CD14-positive monocyte (primary cell): ENCODE measurements around the gene EMILIN3. TPM values are rescaled to one million over a fixed set of nuclear protein-coding genes. Genes with fewer than 3 reads are reported as not detected.

ENCODE experiments used
- DNase-seq, 3 donors: peaks; one replicate each; pipeline ENCODE4 v3.0.0-alpha.2; 2011 to 2022
- H2AFZ ChIP-seq: 2 replicates; pipeline ENCODE4 v1.6.0; 2012; ENCODE audit warnings: mild to moderate bottlenecking, low read depth, low read length, inconsistent platforms; ENCODE audit not compliant: insufficient read depth, poor library complexity, severe bottlenecking
- H3K27ac ChIP-seq, 2 donors: 1 replicate in 1 of 2; 2 replicates in 1 of 2; pipeline ENCODE4 v1.5.1; 2012 to 2013; ENCODE audit warnings: low read length in 2 of 2, control low read depth in 1 of 2, inconsistent platforms in 1 of 2, low read depth in 1 of 2, mild to moderate bottlenecking in 1 of 2
- H3K27me3 ChIP-seq, 2 donors: one replicate each; pipeline versions ENCODE4 v1.6.0 to v1.6.1; 2011 to 2013; ENCODE audit warnings: low read length in 2 of 2; ENCODE audit not compliant: control insufficient read depth in 2 of 2, insufficient read depth in 2 of 2
- H3K36me3 ChIP-seq, 2 donors: replicated peaks in 1 of 2; 1 replicate in 1 of 2; 2 replicates in 1 of 2; pipeline versions ENCODE4 v1.5.1 to v1.6.1; 2012 to 2013; ENCODE audit warnings: low read length in 2 of 2, control low read depth in 1 of 2, inconsistent platforms in 1 of 2, mild to moderate bottlenecking in 1 of 2; ENCODE audit not compliant: insufficient read depth in 2 of 2, control insufficient read depth in 1 of 2
- H3K4me1 ChIP-seq, 2 donors: 1 replicate in 1 of 2; 2 replicates in 1 of 2; pipeline versions ENCODE4 v1.5.1 to v1.6.1; 2012 to 2013; ENCODE audit warnings: low read length in 2 of 2, control low read depth in 1 of 2, inconsistent platforms in 1 of 2, mild to moderate bottlenecking in 1 of 2, moderate library complexity in 1 of 2; ENCODE audit not compliant: insufficient read depth in 2 of 2, control insufficient read depth in 1 of 2
- H3K4me2 ChIP-seq: replicated peaks from 2 replicates; pipeline ENCODE3; 2012; ENCODE audit warnings: low read length, moderate library complexity, mild to moderate bottlenecking; ENCODE audit not compliant: poor library complexity, severe bottlenecking; ENCODE audit errors: extremely low read depth
- H3K4me3 ChIP-seq, 3 experiments: fragments of 200-600 bp in 1 of 3; sonication (generic) in 1 of 3; replicated peaks in 1 of 3; 1 replicate in 2 of 3; 2 replicates in 1 of 3; pipeline ENCODE4 v1.5.1; 2011 to 2013; ENCODE audit warnings: low read length in 3 of 3, mild to moderate bottlenecking in 3 of 3, control low read depth in 2 of 3, low read depth in 2 of 3, inconsistent platforms in 1 of 3, moderate library complexity in 1 of 3
- H3K79me2 ChIP-seq: 2 replicates; pipeline ENCODE4 v1.6.0; 2012; ENCODE audit warnings: mild to moderate bottlenecking, control low read depth, inconsistent platforms, low read length, moderate library complexity; ENCODE audit not compliant: insufficient read depth
- H3K9ac ChIP-seq: 2 replicates; pipeline ENCODE4 v1.6.0; 2017; ENCODE audit warnings: low read length, mild to moderate bottlenecking; ENCODE audit not compliant: insufficient read depth, poor library complexity, severe bottlenecking
- H3K9me3 ChIP-seq, 2 donors: replicated peaks in 1 of 2; 1 replicate in 1 of 2; 2 replicates in 1 of 2; pipeline versions ENCODE4 v1.5.1 to v1.6.1; 2012 to 2013; ENCODE audit warnings: low read length in 2 of 2, control low read depth in 1 of 2; ENCODE audit not compliant: control insufficient read depth in 1 of 2, insufficient read depth in 1 of 2
- H4K20me1 ChIP-seq: 2 replicates; pipeline ENCODE4 v1.6.0; 2012; ENCODE audit warnings: mild to moderate bottlenecking, low read length, control low read depth, moderate library complexity; ENCODE audit not compliant: insufficient read depth
- H3K27ac Mint-ChIP-seq, 7 donors: one replicate each; pipeline ENCODE4 v1.8.0; 2020; ENCODE audit warnings: mild to moderate bottlenecking in 7 of 7, mixed read lengths in 7 of 7, moderate library complexity in 6 of 7, inconsistent platforms in 2 of 7
- H3K27me3 Mint-ChIP-seq, 3 donors: one replicate each; pipeline ENCODE4 v1.8.0; 2021 to 2022; ENCODE audit warnings: low read depth in 3 of 3, mild to moderate bottlenecking in 3 of 3, mixed read lengths in 3 of 3, moderate library complexity in 3 of 3, inconsistent platforms in 1 of 3
- H3K36me3 Mint-ChIP-seq, 2 donors: one replicate each; pipeline ENCODE4 v1.8.0; 2020; ENCODE audit warnings: mixed read lengths in 2 of 2, inconsistent platforms in 1 of 2, mild to moderate bottlenecking in 1 of 2
- H3K4me1 Mint-ChIP-seq: one replicate; pipeline ENCODE4 v1.8.0; 2020; ENCODE audit warnings: mild to moderate bottlenecking, mixed read lengths
- H3K4me3 Mint-ChIP-seq, 2 donors: one replicate each; pipeline ENCODE4 v1.8.0; 2020; ENCODE audit warnings: mild to moderate bottlenecking in 2 of 2, mixed read lengths in 2 of 2, moderate library complexity in 1 of 2
- H3K9me3 Mint-ChIP-seq, 7 donors: one replicate each; pipeline ENCODE4 v1.8.0; 2020 to 2022; ENCODE audit warnings: mixed read lengths in 7 of 7, mild to moderate bottlenecking in 6 of 7, moderate library complexity in 6 of 7, inconsistent platforms in 2 of 7
- CTCF ChIP-seq: fragments of 200-600 bp; IDR thresholded peaks from one replicate; pipeline ENCODE4 v1.8.0; 2022; ENCODE audit warnings: antibody characterized with exemption, mild to moderate bottlenecking
- WGBS: methylation state at CpG from one replicate; pipeline ENCODE4 v1.1.5; 2013; ENCODE audit warnings: missing lambda C conversion rate; ENCODE audit not compliant: insufficient coverage; 5-methylcytosine and 5-hydroxymethylcytosine counted together
- intact Hi-C, 2 donors: fragments of 100-400 bp; cut with micrococcal nuclease; formaldehyde crosslinking; loops; one replicate each; pipeline versions ENCODE4 v1.15.0 to v1.15.1; 2023
- polyA plus RNA-seq, 3 donors: library from polyadenylated mRNA; depleted of rRNA in 1 of 3; unstranded in 2 of 3; stranded (reverse) in 1 of 3; fragments of 300-500 nt in 2 of 3; fragments of >200 nt in 1 of 3; fragmentation: Illumina TruSeq in 2 of 3; gene quantifications; 1 replicate in 2 of 3; 2 replicates in 1 of 3; pipeline ENCODE4 v1.2.3, GENCODE V29; 2012 to 2021

The EMILIN3 gene
- polyA plus RNA-seq, 3 donors: not detected

DNA sequence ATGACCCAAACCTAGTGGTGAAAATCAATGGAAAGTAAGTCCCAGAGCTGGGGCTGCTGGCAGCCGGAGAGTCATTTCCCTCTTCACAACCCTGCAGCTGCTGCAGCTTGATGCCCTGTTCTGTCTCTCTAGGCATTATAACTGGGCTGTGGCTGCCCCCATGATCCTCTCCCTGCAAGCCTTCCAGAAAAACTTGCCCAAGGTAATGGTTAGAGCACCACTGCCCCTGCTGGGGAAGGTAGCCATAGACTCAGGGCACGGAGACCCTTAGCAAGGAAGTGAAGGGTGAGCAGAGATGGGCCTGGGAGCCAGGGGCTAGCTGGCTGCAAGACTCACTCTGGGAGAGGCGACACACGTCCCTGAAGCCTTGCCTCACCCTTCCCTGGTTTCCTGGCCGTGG, 14.0 kb downstream of the EMILIN3 start:
- Mint-ChIP-seq H3K9me3 (peaks cover 0 to 4% (median 0%) of the 10 kb centered on the region in 7 donors), H3K4me3 (no peak overlapping the region), H3K36me3 (no peaks in the 10 kb centered on the region), H3K27ac (no peak overlapping the region), H3K4me1 (peaks cover 6% of the 10 kb centered on the region), H3K27me3 (peaks cover 9 to 27% (median 24%) of the 10 kb centered on the region in 3 donors)
- Histone ChIP-seq H3K4me3 (no peak overlapping the region), H2AFZ (no peak overlapping the region), H3K27me3 (no peaks in the 10 kb centered on the region), H3K9me3 (no peaks in the 10 kb centered on the region), H3K79me2 (no peaks in the 10 kb centered on the region), H4K20me1 (no peaks in the 10 kb centered on the region), H3K4me1 (no peaks in the 10 kb centered on the region), H3K27ac (no peak overlapping the region), H3K9ac (no peak overlapping the region), H3K4me2 (no peak overlapping the region), H3K36me3 (no peaks in the 10 kb centered on the region)
- no peak for TF ChIP-seq CTCF
- intact Hi-C loops: no loop called here
- no peak for DNase-seq
- 72% methylated on average over 4 of the region's 5 CpGs for WGBS

DNA sequence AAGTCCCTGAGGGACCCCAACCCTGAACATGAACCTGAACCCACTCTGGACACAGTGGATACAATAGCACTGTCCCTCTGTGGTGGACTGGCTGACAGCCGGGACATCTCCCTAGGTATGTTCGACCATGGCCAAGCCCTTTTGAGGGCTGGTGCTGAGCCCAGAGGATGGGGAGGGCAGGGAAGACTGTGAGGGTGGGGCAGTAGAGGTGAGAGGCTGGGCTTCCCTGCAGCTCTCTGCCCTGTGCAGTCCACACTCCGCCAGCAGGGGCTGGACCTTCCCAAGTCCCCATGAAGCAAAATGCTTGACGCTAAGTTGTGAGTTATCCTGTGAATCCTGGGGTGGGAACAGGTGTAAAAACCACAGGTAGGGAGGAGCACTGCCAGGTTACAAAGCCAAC, 14.5 kb downstream of the EMILIN3 start:
- intact Hi-C loops: no loop called here
- 82% methylated on average over 3 of the region's 4 CpGs for WGBS
- H3K36me3 ChIP-seq: no peaks in the 10 kb centered on the region

More for the DNA sequence above, 14.5 kb downstream of the EMILIN3 start:
- Histone ChIP-seq H3K27ac (no peak overlapping the region), H3K9me3 (no peaks in the 10 kb centered on the region), H2AFZ (no peak overlapping the region), H4K20me1 (no peaks in the 10 kb centered on the region), H3K4me1 (no peaks in the 10 kb centered on the region), H3K4me3 (no peak overlapping the region), H3K4me2 (no peak overlapping the region), H3K27me3 (no peaks in the 10 kb centered on the region), H3K79me2 (no peaks in the 10 kb centered on the region), H3K9ac (no peak overlapping the region)
- Mint-ChIP-seq H3K4me3 (no peak overlapping the region), H3K27me3 (peaks cover 9 to 27% (median 26%) of the 10 kb centered on the region in 3 donors), H3K36me3 (no peaks in the 10 kb centered on the region), H3K4me1 (peaks cover 6% of the 10 kb centered on the region), H3K27ac (no peak overlapping the region), H3K9me3 (peaks cover 0 to 4% (median 0%) of the 10 kb centered on the region in 7 donors)
- TF ChIP-seq CTCF: no peak
- DNase-seq: no peak
